Activated naive CD4-positive, alpha-beta T cell treated with anti-CD3 and anti-CD28 coated beads, Interleukin-2, amount 10 ng/mL, durations not matched to agents 7 days and 5 days (primary cell): ENCODE results near the gene CDC7.

Source experiments
- CTCF ChIA-PET: fragments of 350-600 bp; sonication (Branson Sonifier 250); formaldehyde crosslinking; loops from one replicate; lab custom pipeline; 2021; ENCODE audit warnings: antibody characterized with exemption; lab: Charles Lee
- DNase-seq: peaks from one replicate; pipeline ENCODE4 v3.0.0-alpha.2; 2020
- H3K27ac Mint-ChIP-seq: one replicate; pipeline ENCODE4 v1.8.0; 2021; ENCODE audit warnings: mild to moderate bottlenecking, moderate library complexity, mixed read lengths
- H3K27me3 Mint-ChIP-seq: one replicate; pipeline ENCODE4 v1.8.0; 2021; ENCODE audit warnings: mild to moderate bottlenecking, mixed read lengths
- H3K36me3 Mint-ChIP-seq: one replicate; pipeline ENCODE4 v1.8.0; 2021; ENCODE audit warnings: mixed read lengths
- H3K4me1 Mint-ChIP-seq: one replicate; pipeline ENCODE4 v1.8.0; 2021; ENCODE audit warnings: mixed read lengths
- H3K4me3 Mint-ChIP-seq: one replicate; pipeline ENCODE4 v1.8.0; 2021; ENCODE audit warnings: mild to moderate bottlenecking, moderate library complexity, mixed read lengths
- H3K9me3 Mint-ChIP-seq: one replicate; pipeline ENCODE4 v1.8.0; 2021; ENCODE audit warnings: mixed read lengths

The CDC7 gene

GRCh38 chr1:91559046-91559750, 58.5 kb downstream of the CDC7 start:
- H3K9me3 Mint-ChIP-seq = peaks cover 7% of the 10 kb centered on the region
- H3K27me3 Mint-ChIP-seq = no peaks in the 10 kb centered on the region
- CTCF ChIA-PET = interaction anchor here (0.5 kb wide), 1 partner anchor 753 kb away, joined by 3 read pairs; no protein-coding TSS in a partner anchor
- H3K4me3 Mint-ChIP-seq = no peak overlapping the region
- H3K4me1 Mint-ChIP-seq = peaks cover 77% of the 10 kb centered on the region
- no peak for DNase-seq
- peaks cover 14% of the 10 kb centered on the region for H3K36me3 Mint-ChIP-seq
- H3K27ac Mint-ChIP-seq = no peak overlapping the region

- H3K27me3 Mint-ChIP-seq = no peaks in the 10 kb centered on the region
- H3K36me3 Mint-ChIP-seq = peaks cover 17% of the 10 kb centered on the region
- peak overlapping the region; percentile 1 for H3K4me3 Mint-ChIP-seq
- H3K9me3 Mint-ChIP-seq = peaks cover 10% of the 10 kb centered on the region
- H3K4me1 Mint-ChIP-seq = peaks cover 74% of the 10 kb centered on the region
- peak overlapping the region; percentile 93 for H3K27ac Mint-ChIP-seq
- peak; percentile 39 for DNase-seq
- CTCF ChIA-PET = interaction anchor here (0.5 kb wide), 1 partner anchor 752 kb away, joined by 3 read pairs; no protein-coding TSS in a partner anchor
Measured at GRCh38 chr1:91559838-91560565, 59.4 kb downstream of the CDC7 start.

GRCh38 chr1:91564888-91565701, 64.4 kb downstream of the CDC7 start:
- Mint-ChIP-seq H3K27me3 (no peaks in the 10 kb centered on the region), H3K4me1 (peaks cover 36% of the 10 kb centered on the region), H3K36me3 (peaks cover 18% of the 10 kb centered on the region), H3K9me3 (peaks cover 13% of the 10 kb centered on the region), H3K27ac (no peak overlapping the region), H3K4me3 (no peak overlapping the region)
- DNase-seq = no peak
- CTCF ChIA-PET = no interaction called here

GRCh38 chr1:91567583-91567982, 66.9 kb downstream of the CDC7 start:
- H3K4me3 Mint-ChIP-seq = no peak overlapping the region
- H3K4me1 Mint-ChIP-seq = peaks cover 28% of the 10 kb centered on the region
- CTCF ChIA-PET = no interaction called here
- no peak overlapping the region for H3K27ac Mint-ChIP-seq
- peaks cover 13% of the 10 kb centered on the region for H3K9me3 Mint-ChIP-seq
- H3K27me3 Mint-ChIP-seq = peaks cover 4% of the 10 kb centered on the region
- H3K36me3 Mint-ChIP-seq = peaks cover 11% of the 10 kb centered on the region
- DNase-seq = no peak

- Mint-ChIP-seq H3K4me3 (no peak overlapping the region), H3K27me3 (peaks cover 4% of the 10 kb centered on the region), H3K36me3 (peaks cover 11% of the 10 kb centered on the region), H3K9me3 (peaks cover 13% of the 10 kb centered on the region), H3K27ac (no peak overlapping the region), H3K4me1 (peaks cover 28% of the 10 kb centered on the region)
- CTCF ChIA-PET = interaction anchor here (0.7 kb wide), 1 partner anchor 45 kb away, joined by 3 read pairs; no protein-coding TSS in a partner anchor
- DNase-seq = no peak
Measured at GRCh38 chr1:91568261-91568660, 67.6 kb downstream of the CDC7 start.

GRCh38 chr1:91569411-91570119, 68.9 kb downstream of the CDC7 start:
- CTCF ChIA-PET = no interaction called here

GRCh38 chr1:91570120-91570448, 69.4 kb downstream of the CDC7 start:
- Mint-ChIP-seq H3K27ac (no peak overlapping the region), H3K9me3 (peaks cover 3% of the 10 kb centered on the region), H3K4me1 (peaks cover 19% of the 10 kb centered on the region), H3K27me3 (peaks cover 8% of the 10 kb centered on the region), H3K4me3 (no peak overlapping the region), H3K36me3 (peaks cover 4% of the 10 kb centered on the region)
- CTCF ChIA-PET = no interaction called here
- DNase-seq = no peak

More at GRCh38 chr1:91569411-91570119, 68.9 kb downstream of the CDC7 start:
- Mint-ChIP-seq H3K36me3 (peaks cover 4% of the 10 kb centered on the region), H3K27ac (no peak overlapping the region), H3K27me3 (peaks cover 8% of the 10 kb centered on the region), H3K4me3 (no peak overlapping the region), H3K4me1 (peaks cover 21% of the 10 kb centered on the region), H3K9me3 (peaks cover 3% of the 10 kb centered on the region)
- DNase-seq = no peak

GRCh38 chr1:91572044-91572443, 71.4 kb downstream of the CDC7 start:
- no peaks in the 10 kb centered on the region for H3K9me3 Mint-ChIP-seq

More at GRCh38 chr1:91572044-91572443, 71.4 kb downstream of the CDC7 start:
- H3K27me3 Mint-ChIP-seq = peaks cover 12% of the 10 kb centered on the region
- no peak overlapping the region for H3K4me3 Mint-ChIP-seq
- H3K36me3 Mint-ChIP-seq = no peaks in the 10 kb centered on the region
- no peak overlapping the region for H3K27ac Mint-ChIP-seq
- CTCF ChIA-PET = no interaction called here
- no peak for DNase-seq
- peaks cover 31% of the 10 kb centered on the region for H3K4me1 Mint-ChIP-seq
